ENCODE data around the gene MAP2K3.
"Not testable (repeated sequence)": the region's sequence is repeated elsewhere in the genome, so short reads cannot be mapped to it uniquely, and the experiment has no call there.

GRCh38 chr17:21319686-21320375, 35.3 kb downstream of the MAP2K3 start:
- not testable (repeated sequence) for TF ChIP-seq POLR2A, POLR2AphosphoS5 (IDR thresholded peaks at IDR 0.05; ENCODE audit: low read depth, low read length)

Data from GM12891 (cell line).